Epidermal melanocyte (primary cell): ENCODE measurements around the gene PPP2R2C.

ENCODE experiments used
- DNase-seq: peaks from one replicate; pipeline ENCODE4 v3.0.0; 2011; ENCODE audit warnings: low spot score; ENCODE audit not compliant: insufficient read length

Gene PPP2R2C

DNA sequence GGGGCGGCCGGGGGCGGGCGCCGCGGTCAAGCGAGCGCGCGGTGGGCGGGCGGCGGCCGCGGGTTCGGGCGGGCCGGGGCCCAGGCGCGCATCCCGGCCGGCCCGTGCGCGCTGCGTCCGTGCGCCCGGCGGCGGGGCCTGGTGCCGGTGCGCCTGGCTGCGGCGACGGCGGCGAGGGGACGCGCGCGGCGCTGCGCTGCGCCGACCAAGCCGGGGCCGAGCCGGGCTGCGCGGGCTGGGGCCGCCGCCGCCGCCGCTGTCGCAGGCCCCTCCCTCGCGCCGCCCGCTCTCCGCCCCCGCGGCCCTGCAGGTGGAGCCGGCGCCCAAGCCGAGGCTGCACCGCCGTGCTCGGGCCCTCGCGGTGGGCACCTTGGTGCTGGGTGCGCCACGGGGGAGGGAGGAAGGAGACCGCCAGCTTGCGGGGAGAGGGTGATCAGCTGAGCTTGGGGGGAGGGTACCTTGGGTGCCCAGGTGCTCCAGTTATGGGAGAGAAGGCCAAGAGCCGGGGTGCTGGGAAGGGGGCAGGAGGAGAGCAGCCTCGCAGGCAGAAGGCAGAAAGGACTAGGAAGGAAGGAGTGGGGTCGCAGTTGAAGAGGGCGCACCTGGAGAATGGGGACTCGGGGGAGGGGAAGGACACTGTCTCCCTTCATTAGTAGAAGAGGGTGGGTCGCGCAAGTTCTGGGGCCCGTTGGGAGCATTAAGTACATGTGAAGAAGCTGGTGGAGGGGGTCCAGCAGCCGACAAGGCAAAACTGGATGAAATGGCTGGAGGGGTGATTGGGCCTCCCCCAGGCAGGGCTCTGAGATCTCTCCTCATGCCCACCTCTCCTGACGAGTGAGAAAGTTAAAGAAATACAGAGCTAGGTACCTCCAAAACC is at the start of gene PPP2R2C:
Gene PPP2R2C, minus strand, starts transcription at position 228 of the 877 bp plus-strand sequence. CDS start 385 bp downstream, outside the sequence.
- no peak for DNase-seq

DNA sequence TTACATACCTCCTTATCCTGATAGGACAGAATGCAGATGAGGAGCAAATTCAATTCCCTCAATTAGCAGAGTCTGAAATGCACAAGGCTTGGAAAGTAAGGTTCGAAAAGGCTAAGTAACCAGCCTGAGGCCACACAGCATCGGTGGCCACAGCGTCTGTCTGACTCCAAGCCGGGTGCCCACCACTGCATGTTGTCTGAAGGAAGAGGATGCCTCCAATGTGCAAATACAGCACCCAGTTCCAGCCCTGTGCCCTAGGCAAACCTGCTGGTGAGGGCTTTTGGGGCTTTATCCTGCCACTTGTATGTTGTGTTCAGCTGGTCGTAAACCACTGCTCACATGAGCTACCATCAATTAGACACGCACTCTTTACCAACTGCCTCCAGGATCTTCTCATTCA is 48.6 kb upstream of the PPP2R2C start:
- DNase-seq, result no peak

DNA sequence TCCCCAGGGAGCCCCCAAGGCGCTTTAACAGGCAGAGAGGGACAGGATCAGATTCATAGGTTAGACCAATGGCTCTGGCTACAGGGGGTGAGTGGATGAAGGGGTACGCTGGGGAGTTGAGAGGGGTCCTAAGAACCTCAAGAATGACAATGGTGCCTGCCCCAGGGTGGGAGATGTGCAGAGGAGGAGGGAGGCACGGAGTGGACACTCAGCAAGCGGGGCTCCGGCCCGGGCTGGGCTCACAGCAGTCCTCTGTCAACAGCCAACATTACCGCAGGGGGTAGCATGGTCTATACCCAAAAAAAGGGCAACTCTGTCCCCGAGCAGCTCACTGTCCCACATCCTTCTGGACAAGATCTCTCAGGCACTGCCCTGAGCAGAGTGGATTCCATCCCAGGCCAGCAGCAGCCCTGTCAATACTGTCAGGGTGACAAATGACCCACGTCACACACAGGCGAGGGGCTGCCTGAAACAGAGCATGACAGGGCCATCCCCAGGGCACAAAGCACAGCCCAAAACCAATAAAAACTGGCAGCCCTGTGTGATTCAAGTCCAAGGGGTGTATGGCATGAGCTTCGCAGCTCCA is 47.7 kb upstream of the PPP2R2C start:
- no peak for DNase-seq

DNA sequence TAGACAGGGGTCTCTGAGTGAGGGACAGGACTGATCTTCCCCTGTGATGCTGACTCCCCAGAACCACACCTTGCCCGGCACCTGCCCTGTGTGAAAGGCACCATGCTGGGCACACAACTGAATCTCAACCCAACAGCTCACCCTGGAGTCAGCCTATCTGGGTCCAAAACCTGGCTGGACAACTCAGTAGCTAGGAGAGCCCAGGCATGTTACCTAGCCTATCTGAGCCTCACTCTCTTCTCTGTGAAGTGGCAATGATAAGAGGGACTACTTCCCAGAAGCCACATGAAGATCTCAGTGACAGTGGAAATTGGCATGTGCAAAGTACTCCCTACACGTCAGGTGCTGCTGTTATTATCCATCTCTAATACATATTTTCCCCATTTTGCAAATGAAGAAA is 44.8 kb upstream of the PPP2R2C start:
- no peak for DNase-seq

DNA sequence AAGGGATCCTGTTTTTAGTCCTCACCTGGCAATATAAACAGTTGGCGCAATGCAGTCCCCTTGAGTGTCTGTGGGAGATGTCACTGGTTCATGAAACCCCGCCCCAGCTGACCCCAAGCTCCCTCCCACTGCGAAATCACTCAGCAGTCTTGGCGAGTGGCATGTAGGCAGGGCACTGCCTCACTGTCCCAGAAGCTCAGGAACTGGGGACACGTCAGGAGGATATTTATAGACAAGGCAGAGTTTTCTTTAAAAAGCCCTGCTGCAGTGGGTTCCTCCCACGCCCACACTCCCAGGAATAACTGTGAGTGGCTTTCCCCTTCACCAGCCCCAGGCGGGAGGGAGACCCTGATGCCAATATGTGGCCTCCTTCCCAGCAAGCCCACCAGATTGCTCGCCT is 44.3 kb upstream of the PPP2R2C start:
- no peak for DNase-seq

DNA sequence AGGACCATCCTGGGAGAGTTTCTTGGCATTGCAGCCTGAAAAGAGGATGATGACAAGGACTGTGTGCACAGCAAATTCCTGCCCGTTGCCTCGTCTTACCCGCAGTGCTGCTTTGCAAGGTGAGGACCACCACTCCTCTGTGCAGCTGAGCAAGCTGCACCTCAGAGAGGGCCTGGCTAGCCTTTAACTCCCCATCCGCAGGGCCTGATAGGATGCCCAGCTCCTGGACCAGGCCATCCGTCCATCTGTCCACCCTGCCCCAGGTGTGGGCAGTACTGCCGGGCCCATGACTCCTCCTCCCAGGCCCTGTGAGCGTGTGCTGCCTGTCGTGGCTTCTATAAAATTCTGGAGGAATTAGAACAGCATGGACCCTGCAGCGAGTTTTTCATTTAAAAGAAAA is 43.9 kb upstream of the PPP2R2C start:
- no peak for DNase-seq

DNA sequence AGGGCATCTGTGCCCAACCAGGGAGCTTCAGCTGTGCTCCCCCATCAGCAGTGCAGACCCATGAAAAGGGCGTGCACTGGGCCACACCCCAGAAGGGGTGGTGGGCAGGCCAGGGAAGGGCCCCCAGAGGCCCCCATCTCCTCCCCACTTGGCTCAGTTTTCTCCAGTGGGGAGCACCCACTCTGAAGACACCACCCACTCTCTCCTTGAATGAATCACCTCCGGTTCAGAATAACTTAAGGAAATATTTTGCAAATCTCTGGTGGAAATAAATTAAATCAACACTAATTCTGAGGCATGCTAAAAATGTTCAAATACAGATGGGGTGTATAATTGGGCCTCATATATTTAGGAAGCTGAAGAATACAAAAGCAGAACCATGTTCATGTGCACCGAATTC is 41.3 kb upstream of the PPP2R2C start:
- no peak for DNase-seq

DNA sequence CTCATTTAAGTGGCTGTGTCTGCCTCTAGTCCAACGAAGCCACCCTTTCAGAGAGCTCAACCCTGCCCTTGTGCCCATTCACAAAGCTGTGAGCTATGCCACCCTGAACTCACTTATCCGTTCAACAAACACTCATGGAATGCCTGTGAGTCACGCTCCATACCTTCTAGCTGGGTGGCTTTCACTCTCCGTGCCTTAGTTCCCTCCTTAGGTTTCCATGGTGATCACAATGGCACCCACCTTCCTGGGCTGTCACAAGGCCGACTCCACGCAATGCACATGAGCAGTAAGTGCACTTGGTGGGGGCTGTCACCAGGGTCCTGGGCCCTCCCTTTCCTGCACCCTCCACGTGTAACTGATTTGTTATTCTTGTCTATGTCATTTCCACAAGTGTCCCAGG is 37.2 kb upstream of the PPP2R2C start:
- no peak for DNase-seq

DNA sequence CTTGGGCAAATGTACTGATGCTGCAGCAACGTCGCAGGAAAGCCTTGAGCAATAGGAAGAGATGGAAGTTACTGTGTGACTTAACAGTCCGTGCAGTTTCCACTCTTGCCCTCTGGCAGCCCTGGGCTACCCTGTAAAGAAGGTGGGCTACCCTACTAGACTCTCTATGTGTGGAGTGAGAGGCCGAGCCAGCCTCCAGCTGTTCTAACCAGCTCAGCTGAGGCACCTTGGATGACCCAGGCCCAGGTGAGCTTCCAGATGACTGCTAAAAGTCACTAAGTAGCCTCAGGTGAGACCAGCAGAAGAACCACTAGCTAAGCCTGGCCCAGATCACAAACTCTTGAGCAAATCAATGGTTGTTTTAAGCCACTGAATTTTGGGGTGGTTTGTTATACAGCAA is 34.9 kb upstream of the PPP2R2C start:
- no peak for DNase-seq

DNA sequence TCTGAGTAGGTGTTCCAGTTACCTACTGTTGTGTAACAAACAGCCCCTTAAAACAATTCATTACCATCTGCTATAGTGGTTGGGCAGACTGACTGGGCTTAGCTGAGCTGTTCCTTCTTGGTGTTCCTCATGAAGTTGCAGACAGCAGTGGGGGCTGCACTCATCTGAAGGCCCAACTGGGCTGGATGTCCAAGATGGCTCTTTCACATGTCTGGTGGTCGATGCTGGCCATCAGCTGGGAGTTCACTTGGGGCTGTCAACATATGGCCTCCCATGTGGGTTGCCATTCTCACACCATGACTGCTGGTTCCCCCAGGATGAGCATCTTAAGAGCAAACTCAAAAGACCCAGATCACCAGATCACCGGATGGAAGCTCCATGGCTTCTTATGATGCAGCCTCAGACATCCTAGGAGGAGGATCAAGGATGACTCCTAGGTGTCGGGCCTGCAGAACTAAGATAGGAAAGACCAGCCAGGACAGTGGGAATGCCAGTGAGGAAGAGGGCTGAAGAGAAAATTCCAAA is 34.3 kb upstream of the PPP2R2C start:
- DNase-seq, result no peak

DNA sequence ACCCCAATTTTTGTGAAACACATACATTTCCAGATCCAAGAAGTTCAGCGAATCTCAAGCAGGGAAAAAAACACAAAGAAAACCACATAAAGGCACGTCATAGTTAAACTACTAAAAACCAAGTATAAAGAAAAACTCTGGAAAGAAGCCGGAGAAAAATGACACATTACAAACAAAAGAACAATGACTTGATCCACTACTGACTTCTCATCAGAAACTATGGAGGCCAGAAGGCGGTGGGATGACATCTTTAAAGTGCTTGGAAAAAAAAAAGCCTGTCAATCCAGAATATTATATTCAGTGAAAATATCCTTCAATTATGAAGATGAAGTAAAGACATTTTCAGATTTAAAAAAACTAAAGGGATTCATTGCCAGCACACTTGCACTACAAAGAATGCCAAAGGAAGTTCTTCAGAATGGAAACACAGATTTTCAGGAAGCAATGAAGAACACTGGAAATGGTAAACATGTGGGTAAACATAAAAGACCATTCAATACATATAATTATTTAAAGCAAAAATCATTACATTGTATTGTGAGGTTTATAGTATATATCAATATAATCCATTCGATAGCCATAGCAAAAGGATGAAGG is 32.6 kb upstream of the PPP2R2C start:
- no peak for DNase-seq

DNA sequence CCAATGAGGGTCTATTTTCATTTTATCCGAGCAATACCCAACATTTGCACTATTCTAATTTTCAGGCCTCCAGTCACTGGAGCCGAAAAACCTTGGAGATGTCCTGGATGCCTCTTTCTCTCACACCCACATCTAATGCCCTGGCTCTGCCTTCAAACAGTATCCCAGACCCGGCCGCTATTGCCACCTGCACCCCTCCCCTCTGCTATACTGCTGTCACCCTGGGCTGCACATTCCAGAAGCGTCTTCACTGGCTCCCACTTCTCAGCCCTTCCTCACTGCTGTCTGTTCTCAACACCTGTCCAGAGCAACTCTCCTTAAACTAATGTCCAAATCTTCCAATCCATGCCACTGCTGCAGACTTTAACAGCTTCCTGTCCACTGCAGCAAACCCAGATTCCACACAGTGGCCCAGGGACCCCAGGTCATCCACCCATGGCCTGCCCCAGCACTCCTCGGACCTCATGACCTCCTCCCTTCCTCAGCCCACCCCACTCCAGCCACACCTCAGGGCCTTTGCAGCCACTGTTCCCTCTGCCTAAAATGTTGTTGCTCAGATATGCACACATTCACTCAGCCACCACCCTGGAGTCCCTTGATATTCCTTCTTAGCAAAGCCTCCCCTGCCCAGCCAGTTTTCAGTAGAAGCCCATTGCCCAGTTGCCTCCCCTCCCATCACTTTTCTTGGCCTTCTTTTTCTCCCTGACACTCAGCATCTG is 30.5 kb upstream of the PPP2R2C start:
- no peak for DNase-seq

DNA sequence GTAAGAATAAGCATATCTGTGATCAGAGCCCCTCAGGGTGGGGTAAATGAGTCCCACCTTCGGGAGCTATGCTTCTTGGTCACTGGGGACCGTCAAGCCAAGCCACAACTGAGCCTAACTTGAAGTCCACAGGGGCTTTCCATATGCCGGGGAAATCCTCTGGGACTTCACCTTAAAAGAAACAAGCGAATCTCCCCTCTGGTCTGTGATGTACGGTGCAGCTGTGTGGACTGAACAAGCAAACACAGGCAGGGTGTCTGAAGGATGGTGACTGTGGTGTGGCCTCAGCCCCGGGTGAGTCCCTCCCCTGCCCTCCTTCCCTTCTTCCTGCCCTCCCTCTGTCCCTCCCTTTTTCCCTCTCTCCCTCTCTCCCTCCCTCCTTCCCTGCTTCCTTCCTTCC is 29.7 kb upstream of the PPP2R2C start:
- no peak for DNase-seq

DNA sequence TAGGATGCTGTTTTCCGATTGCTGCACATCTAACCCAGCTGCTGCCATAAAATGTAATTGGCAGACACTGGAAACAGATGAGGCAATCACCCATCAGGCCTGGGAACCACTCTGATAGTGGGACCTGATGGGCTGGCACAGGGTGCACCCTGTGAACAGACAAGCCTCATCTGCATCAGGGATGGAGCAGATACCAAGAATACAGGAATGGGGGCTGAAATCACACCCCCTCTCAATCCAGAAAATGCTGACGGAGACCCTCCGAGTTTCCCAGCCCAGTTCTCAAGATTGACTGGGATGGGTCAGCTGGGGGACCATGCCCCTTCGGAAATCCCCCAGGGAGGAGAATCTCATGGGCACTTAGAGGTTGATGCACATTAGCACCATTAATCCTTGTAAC is 28.8 kb upstream of the PPP2R2C start:
- DNase-seq, result no peak

DNA sequence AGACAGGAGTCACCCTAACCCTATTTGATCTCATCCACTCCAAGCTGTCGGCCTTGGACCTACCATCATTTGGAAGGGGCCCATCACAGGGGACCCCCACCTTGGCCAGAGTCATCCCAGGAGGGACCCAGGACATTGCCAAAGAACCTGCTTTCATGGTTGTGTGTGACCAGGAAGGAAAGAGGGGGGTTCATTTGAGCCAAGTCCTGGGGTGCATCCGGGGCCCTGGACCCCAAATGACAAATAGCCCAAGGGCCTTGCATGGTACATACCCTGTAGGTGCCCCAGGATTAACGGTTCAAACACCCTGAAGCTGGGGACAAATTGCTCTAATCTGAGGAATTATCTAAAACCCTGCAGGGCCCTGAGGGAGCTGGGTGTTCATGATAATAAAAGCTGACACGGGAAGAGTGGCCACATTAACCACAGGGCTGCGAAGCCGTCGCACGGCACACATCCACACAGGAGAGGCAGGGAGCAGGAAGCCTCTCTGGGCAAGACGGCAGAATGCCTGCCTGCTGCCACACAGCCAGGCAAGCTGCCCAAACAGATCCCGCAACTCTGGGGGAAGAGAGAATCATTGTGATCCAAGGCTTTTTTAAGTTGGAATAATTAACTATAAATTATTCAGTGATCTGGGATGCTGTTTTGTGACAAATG is 28.2 kb upstream of the PPP2R2C start:
- no peak for DNase-seq

DNA sequence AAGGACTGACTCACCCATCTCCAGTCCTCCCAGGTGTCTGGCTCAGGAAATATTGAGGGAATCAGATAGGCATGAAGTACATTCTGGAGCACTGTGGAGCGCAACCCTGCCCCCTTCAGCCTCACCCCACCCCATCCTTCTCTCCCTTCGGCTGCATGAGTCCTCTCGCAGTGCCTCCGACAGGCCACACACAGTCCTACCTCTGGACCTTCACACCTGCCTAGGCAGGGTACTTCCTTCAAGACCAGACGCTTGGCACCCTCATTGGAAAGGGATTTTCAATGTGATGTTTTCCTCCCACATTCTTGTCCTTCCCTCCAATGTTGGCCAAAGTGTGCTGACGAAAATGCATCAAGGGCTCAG is 26.8 kb upstream of the PPP2R2C start:
- DNase-seq, result no peak

DNA sequence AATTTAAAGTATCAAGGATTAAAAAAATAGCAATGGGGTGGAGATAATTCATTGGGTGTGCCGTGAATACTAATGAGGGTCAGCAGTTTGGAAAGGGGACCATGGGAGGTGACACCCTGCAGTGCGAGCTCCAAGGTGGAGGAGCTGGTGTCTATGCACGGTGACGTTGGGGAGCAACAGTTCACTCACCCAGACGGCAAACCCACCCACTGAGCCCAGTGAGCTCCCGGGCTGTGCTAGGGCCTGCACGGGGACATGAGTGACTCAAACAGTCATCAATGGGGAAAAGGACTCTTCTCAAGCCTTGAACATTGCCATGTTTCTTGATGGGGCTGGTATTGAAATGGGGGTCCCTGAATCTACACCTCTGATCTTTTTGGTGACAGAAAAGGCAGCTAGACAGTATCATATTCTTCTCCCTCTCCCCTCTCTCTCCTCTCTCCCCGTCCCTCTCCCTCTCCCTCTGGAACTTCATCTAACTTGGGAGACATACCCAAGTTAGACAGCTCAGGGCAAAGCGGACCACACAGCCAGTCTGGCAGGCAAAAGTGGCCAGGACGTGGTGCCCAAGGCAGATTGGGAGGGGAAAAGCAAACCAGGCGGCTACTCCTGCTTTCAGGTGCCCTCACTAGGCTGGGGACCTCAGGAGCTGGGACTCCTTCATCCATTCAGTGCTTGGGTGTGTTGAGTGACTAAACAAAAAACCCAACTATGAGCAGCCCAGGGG is 26.3 kb upstream of the PPP2R2C start:
- no peak for DNase-seq

DNA sequence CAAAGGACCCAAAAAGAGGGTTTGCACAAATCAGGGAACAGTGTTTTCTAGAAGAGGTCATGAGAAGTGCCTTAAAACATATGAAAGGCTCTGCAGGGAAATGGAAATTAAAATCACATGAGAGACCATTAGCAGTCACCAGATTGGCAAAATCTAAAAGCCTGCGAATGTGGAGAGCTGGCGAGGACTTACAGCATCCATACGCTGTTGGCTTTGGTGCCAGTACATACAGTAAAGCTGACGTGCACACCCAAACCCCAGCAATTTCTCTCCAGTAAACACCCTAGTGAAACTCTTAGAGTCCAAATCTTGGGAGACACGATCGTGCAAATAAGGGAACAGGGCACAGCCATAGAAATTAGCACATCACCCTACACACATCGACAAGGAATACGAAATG is 25.4 kb upstream of the PPP2R2C start:
- no peak for DNase-seq

DNA sequence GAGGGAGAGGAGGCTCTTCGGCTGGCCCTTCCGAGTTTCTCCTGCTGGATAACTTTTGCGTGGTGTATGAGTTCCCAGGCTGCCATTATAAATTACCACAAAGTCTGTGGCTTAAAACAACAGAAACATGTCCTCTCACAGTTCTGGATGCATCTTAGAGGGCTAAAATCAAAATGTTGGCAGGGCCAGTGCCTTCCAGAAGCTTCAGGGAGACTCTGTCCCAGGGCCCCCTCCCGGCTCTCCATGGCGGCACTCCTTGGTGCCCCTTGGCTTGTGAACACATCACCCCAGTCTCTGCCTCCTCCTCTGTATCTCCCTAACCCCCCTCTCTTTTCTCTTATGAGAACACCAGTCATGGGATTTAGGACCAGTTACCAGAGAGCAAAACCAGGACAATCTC is 23.3 kb upstream of the PPP2R2C start:
- no peak for DNase-seq

DNA sequence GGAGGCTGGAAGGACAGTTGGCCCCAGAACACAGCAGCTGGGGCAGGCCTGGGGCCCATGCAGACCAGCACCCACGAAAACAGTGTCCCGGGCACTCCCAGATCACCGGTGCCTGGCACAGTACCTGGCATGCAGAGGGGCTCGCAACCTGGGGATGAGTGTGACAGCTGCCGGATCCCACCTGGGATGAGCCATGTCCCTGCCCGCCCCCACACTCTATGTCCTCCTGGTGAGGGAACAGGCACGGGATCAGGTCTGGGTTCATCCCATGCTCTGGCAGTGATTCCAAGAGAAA is 22.8 kb upstream of the PPP2R2C start:
- no peak for DNase-seq
